Stimulated activated CD8-positive, alpha-beta memory T cell treated with anti-CD3 and anti-CD28 coated beads, Interleukin-12 subunit alpha, Interleukin-12 subunit beta, amount 100 ng/mL, for 1 hour (primary cell): Measurements from ENCODE around the gene TPST1.

Experiments
- DNase-seq: peaks from one replicate; pipeline ENCODE4 v3.0.0-alpha.2; 2020; ENCODE audit warnings: low read depth

The TPST1 gene

GRCh38 chr7:66238773-66239466, 33.8 kb downstream of the TPST1 start:
- no peak for DNase-seq

- no peak for DNase-seq
These were observed 34.3 kb downstream of the TPST1 start for GRCh38 chr7:66239467-66239856.

GRCh38 chr7:66245008-66245407, 39.9 kb downstream of the TPST1 start:
- no peak for DNase-seq

DNA sequence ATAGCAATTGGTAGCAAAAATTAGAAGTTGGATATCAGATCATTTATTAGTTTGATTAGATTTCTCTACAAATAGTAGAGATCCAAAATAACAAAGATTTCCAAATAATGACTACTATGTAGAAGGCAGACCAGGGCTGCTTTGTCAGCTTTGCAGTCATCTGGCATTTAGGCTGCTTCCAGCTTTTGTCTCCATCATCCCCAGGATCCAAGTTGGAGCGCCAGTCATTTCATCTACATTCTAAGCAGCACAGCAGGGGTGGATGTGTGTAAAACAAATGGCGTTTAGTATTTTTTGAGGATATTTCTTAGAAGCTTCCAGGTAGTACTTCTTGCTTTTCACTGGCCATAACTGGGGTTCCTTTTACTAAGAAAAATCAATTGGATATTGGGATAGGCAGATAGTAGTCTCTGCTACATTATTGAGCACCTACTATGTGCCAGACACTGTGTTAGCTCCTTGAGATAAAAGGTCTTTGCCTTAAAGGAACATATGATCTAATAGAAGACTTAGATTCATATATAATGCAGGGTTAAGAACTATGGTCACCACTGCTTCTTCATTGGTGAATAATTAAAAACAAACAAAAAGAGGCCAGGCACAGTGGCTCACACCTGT, 41.5 kb downstream of the TPST1 start:
- DNase-seq = no peak

DNA sequence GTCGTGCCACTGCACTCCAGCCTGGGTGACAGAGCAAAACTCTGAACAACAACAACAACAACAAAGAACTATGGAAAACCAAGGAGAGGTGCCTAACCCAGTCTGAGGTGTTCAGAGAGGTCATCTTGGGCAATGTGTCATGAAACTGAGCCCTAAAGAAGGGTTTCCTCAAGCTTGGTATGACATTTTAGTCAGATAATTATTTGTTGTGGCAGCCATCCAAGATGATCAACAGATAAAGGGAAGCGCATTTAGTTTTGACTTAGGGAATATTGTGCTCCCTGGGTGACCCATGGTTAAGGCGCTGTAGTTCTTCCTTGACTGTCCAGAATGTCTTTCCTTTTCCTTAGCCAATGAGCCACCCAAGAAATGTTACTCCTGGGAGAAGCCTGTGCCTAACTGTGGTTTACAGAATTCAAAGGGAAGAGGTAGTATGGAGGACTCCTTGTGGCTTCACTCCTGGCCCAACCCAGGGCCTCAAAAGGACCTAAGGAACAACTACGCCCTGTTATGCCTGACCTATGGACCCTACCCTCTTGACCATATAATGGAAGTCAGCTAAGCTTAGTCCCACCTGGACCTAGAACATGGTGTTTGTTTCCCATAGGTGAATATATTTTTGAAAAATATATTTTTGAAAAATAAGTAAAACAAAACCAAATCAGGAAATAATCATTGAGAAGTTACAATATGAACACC, 42.4 kb downstream of the TPST1 start:
- DNase-seq = no peak

GRCh38 chr7:66250711-66251110, 45.6 kb downstream of the TPST1 start:
- no peak for DNase-seq

DNA sequence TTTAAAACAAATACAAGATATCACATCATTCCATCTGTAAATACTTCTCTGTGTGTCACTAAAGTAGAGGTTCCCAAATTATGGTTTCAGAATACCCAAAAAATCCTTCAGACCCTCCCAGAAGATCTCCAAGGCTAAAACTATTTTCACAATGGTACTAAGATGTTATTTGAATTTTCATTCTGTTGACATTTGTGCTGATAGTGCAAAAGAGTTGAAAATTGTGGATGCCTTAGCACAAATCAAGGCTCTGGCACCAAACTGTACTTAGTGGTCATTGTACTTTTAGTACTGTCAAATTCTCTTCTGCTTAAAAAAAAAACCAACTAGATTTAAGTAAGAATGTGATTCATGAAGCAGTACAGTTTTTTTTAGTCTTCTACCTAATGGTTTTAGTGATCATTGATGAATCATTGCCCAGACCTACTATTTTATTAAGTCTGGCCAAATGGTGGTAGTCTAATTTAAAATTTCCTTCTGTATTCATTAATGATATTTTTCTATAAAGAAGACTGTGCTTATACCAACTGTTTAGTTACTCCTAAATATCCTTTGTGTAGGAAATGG, 50.5 kb downstream of the TPST1 start:
- no peak for DNase-seq

DNA sequence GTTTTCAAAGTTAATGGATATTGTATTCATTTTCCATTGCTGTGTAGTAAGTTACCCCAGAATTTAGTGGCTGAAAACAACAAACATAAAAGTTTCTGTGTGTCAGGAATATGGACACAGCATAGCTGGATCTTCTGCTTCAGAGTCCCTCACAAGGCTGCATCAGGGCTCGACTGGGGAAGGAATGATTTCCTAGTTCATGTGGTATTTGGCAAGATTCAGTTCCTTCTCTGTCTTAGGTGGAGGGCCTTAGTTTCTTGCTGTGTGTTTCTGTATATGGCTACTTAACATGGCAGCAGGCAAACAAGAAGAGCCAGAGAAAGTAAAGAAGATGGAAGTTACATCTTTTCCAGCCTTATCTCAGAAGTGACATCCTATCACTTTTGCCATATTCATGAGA, 51.1 kb downstream of the TPST1 start:
- DNase-seq = no peak

GRCh38 chr7:66257481-66257880, 52.3 kb downstream of the TPST1 start:
- DNase-seq = no peak

- no peak for DNase-seq
These were observed 53.3 kb downstream of the TPST1 start for GRCh38 chr7:66258409-66258808.

DNA sequence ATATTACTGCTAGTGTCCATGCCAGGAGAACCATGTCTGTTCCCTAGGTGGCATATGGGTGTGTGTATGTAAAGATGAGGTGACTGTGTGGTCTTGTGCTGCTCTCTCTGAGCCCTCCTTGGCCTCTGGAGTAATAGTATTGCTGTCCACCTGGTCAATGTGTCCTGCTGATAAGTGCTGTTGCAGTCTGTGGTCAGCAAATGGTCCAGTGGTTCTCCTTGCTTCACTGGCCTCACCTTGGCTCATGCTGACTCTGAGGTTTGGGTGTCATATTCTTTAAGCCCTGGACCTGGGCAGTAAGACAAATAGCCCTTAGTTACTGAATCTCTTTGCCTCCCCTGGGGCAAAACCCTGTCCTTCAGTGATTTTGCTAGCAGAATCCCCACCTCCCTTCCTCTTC, 56.8 kb downstream of the TPST1 start:
- DNase-seq = no peak

GRCh38 chr7:66263936-66264335, 58.8 kb downstream of the TPST1 start:
- DNase-seq = no peak

DNA sequence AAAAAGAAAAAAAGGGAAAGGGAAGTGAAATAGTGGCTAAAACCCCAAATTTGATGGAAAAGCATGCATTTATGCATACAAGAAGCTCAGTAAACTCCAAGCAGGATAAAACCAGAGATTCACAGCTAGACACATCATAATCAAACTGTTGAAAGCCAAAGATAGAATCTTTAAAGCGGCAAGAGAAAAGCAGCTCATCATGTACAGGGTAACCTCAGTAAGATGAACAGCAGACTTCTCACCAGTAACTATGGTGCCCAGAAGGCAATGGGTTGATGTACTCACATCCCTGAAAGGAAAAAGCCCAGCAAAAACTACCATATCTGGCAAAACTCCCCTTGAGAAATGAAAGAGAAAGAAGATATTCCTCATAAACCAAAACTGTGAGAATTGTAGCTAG, 60.4 kb downstream of the TPST1 start:
- DNase-seq = no peak

GRCh38 chr7:66267249-66267648, 62.1 kb downstream of the TPST1 start:
- no peak for DNase-seq

- no peak for DNase-seq
These were observed 64.8 kb downstream of the TPST1 start for GRCh38 chr7:66269978-66270377.

- DNase-seq = no peak
These were observed 67.2 kb downstream of the TPST1 start for GRCh38 chr7:66272321-66272720.

- no peak for DNase-seq
These were observed 71.2 kb downstream of the TPST1 start for GRCh38 chr7:66276363-66276762.

- DNase-seq = no peak
These were observed 72.4 kb downstream of the TPST1 start for GRCh38 chr7:66277492-66277891.

DNA sequence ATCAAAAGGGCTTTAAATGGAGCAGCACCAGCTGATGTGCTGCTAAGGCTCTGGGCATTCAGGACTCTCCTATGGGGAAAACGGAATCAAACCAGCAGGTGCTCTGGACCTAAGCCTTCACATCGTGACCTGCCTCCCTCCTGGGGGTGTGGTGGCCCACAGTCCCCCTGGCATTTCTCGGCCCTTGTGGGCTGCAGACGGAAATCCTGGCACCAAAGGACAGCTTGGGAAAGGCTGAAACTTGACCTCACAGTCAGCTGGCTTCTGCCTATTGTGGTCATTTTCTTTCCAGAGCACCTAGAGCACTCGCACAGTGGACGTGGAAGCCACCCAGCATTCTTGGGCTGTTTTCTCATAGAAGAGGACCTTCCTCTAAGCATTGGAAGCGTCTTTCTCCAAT, 74.8 kb downstream of the TPST1 start:
- DNase-seq = no peak

- no peak for DNase-seq
These were observed 76.8 kb downstream of the TPST1 start for GRCh38 chr7:66281678-66282590.

- DNase-seq = no peak
These were observed 77.4 kb downstream of the TPST1 start for GRCh38 chr7:66282591-66282935.
